ENCODE data around the gene TCF7L2.

TCF7L2 gene

GRCh38 chr10:113132591-113133121 is 182.6 kb downstream of the TCF7L2 start:
- Histone ChIP-seq H3K4me2 (ENCODE audit: low read length, poor library complexity, severe bottlenecking) (no peak overlapping the region), H4K91ac (ENCODE audit: low read length) (peak overlapping the region; percentile 7), H3K23ac (ENCODE audit: low read length in 2 of 2) (peak overlapping the region in 1 of 2 experiments; percentile 42), H3K4me1 (ENCODE audit: control insufficient read depth, insufficient read depth, low read depth, low read length) (peaks cover 22% of the 10 kb centered on the region), H3K36me3 (ENCODE audit: control insufficient read depth in 1 of 2, insufficient read depth in 2 of 2, low read depth in 1 of 2, low read length in 2 of 2) (no peaks in the 10 kb centered on the region), H2BK15ac (ENCODE audit: low read depth, poor library complexity, severe bottlenecking) (no peak overlapping the region), H3K79me1 (replicated peaks; ENCODE audit: low read length, poor library complexity, severe bottlenecking) (peaks cover 33% of the 10 kb centered on the region), H2AK5ac (ENCODE audit: low read length, severe bottlenecking) (peak overlapping the region; percentile 13), H3K14ac (ENCODE audit: low read length in 2 of 2) (no peak overlapping the region), H3K27ac (ENCODE audit: low read length, poor library complexity, severe bottlenecking) (peak overlapping the region; percentile 61), H2BK120ac (ENCODE audit: low read depth, low read length) (peak overlapping the region; percentile 76), H3K4ac (ENCODE audit: low read depth in 1 of 2, low read length in 2 of 2) (peak overlapping the region in 1 of 2 experiments; percentile 17), H3K27me3 (ENCODE audit: control insufficient read depth in 1 of 2, insufficient read depth in 1 of 2, low read length in 2 of 2) (no peaks in the 10 kb centered on the region), H3K4me3 (ENCODE audit: insufficient read depth in 1 of 2, low read depth in 1 of 2, low read length in 2 of 2) (peak overlapping the region in 1 of 2 experiments; percentile 58), H3K9ac (ENCODE audit: low read length) (peak overlapping the region; percentile 88), H2BK12ac (ENCODE audit: low read length in 2 of 2) (peak overlapping the region in 1 of 2 experiments; percentile 11), H3K18ac (ENCODE audit: low read depth in 1 of 2, low read length in 2 of 2) (peak overlapping the region; percentile 19 to 61), H2AFZ (ENCODE audit: low read depth, low read length) (no peak overlapping the region), H3K9me3 (ENCODE audit: control insufficient read depth, low read length) (no peaks in the 10 kb centered on the region), H4K8ac (ENCODE audit: low read length) (peak overlapping the region; percentile 52), H2BK5ac (ENCODE audit: low read depth, low read length, poor library complexity, severe bottlenecking) (no peak overlapping the region)
- peak; percentile 70 for DNase-seq
- 4% methylated on average over 7 of the region's 11 CpGs for WGBS

- no peak overlapping the region for H2AK5ac ChIP-seq (ENCODE audit: low read length, severe bottlenecking)
- H3K79me1 ChIP-seq (replicated peaks; ENCODE audit: low read length, poor library complexity, severe bottlenecking) = peaks cover 38% of the 10 kb centered on the region
- peak overlapping the region; percentile 57 to 65 for H3K4ac ChIP-seq (ENCODE audit: low read depth in 1 of 2, low read length in 2 of 2)
- no peak overlapping the region for H3K23ac ChIP-seq (ENCODE audit: low read length in 2 of 2)
- peak overlapping the region; percentile 86 to 95 for H3K18ac ChIP-seq (ENCODE audit: low read depth in 1 of 2, low read length in 2 of 2)
- peak overlapping the region; percentile 61 for H3K27ac ChIP-seq (ENCODE audit: low read length, poor library complexity, severe bottlenecking)
- H2BK5ac ChIP-seq (ENCODE audit: low read depth, low read length, poor library complexity, severe bottlenecking) = no peak overlapping the region
- no peaks in the 10 kb centered on the region for H3K27me3 ChIP-seq (ENCODE audit: control insufficient read depth in 1 of 2, insufficient read depth in 1 of 2, low read length in 2 of 2)
- H4K91ac ChIP-seq (ENCODE audit: low read length) = no peak overlapping the region
- WGBS = 59% methylated on average over 9 of the region's 10 CpGs
- H3K14ac ChIP-seq (ENCODE audit: low read length in 2 of 2) = no peak overlapping the region
- H3K9me3 ChIP-seq (ENCODE audit: control insufficient read depth, low read length) = no peaks in the 10 kb centered on the region
- H2BK12ac ChIP-seq (ENCODE audit: low read length in 2 of 2) = peak overlapping the region; percentile 28 to 94
- H2BK15ac ChIP-seq (ENCODE audit: low read depth, poor library complexity, severe bottlenecking) = no peak overlapping the region
- DNase-seq = peak; percentile 71
- peaks cover 22% of the 10 kb centered on the region for H3K4me1 ChIP-seq (ENCODE audit: control insufficient read depth, insufficient read depth, low read depth, low read length)
- no peak overlapping the region for H4K8ac ChIP-seq (ENCODE audit: low read length)
- no peaks in the 10 kb centered on the region for H3K36me3 ChIP-seq (ENCODE audit: control insufficient read depth in 1 of 2, insufficient read depth in 2 of 2, low read depth in 1 of 2, low read length in 2 of 2)
- peak overlapping the region; percentile 88 for H3K9ac ChIP-seq (ENCODE audit: low read length)
- H3K4me3 ChIP-seq (ENCODE audit: insufficient read depth in 1 of 2, low read depth in 1 of 2, low read length in 2 of 2) = peak overlapping the region in 1 of 2 experiments; percentile 58
- H2BK120ac ChIP-seq (ENCODE audit: low read depth, low read length) = peak overlapping the region; percentile 76
- no peak overlapping the region for H2AFZ ChIP-seq (ENCODE audit: low read depth, low read length)
- H3K4me2 ChIP-seq (ENCODE audit: low read length, poor library complexity, severe bottlenecking) = no peak overlapping the region
Measured at GRCh38 chr10:113133497-113134115, 183.6 kb downstream of the TCF7L2 start.

GRCh38 chr10:113135025-113135424 is 185.0 kb downstream of the TCF7L2 start:
- Histone ChIP-seq H4K91ac (ENCODE audit: low read length) (no peak overlapping the region), H2BK15ac (ENCODE audit: low read depth, poor library complexity, severe bottlenecking) (no peak overlapping the region), H2BK5ac (ENCODE audit: low read depth, low read length, poor library complexity, severe bottlenecking) (no peak overlapping the region), H3K27ac (ENCODE audit: low read length, poor library complexity, severe bottlenecking) (no peak overlapping the region), H2BK12ac (ENCODE audit: low read length in 2 of 2) (no peak overlapping the region), H3K23ac (ENCODE audit: low read length in 2 of 2) (no peak overlapping the region), H3K18ac (ENCODE audit: low read depth in 1 of 2, low read length in 2 of 2) (no peak overlapping the region), H3K27me3 (ENCODE audit: control insufficient read depth in 1 of 2, insufficient read depth in 1 of 2, low read length in 2 of 2) (no peaks in the 10 kb centered on the region), H2AK5ac (ENCODE audit: low read length, severe bottlenecking) (no peak overlapping the region), H3K4me2 (ENCODE audit: low read length, poor library complexity, severe bottlenecking) (no peak overlapping the region), H3K14ac (ENCODE audit: low read length in 2 of 2) (no peak overlapping the region), H3K4me3 (ENCODE audit: insufficient read depth in 1 of 2, low read depth in 1 of 2, low read length in 2 of 2) (no peak overlapping the region), H2BK120ac (ENCODE audit: low read depth, low read length) (peak overlapping the region; percentile 23), H3K4me1 (ENCODE audit: control insufficient read depth, insufficient read depth, low read depth, low read length) (peaks cover 17% of the 10 kb centered on the region), H3K79me1 (replicated peaks; ENCODE audit: low read length, poor library complexity, severe bottlenecking) (peaks cover 41% of the 10 kb centered on the region), H3K9ac (ENCODE audit: low read length) (no peak overlapping the region), H4K8ac (ENCODE audit: low read length) (no peak overlapping the region), H3K4ac (ENCODE audit: low read depth in 1 of 2, low read length in 2 of 2) (no peak overlapping the region), H3K9me3 (ENCODE audit: control insufficient read depth, low read length) (no peaks in the 10 kb centered on the region), H2AFZ (ENCODE audit: low read depth, low read length) (no peak overlapping the region), H3K36me3 (ENCODE audit: control insufficient read depth in 1 of 2, insufficient read depth in 2 of 2, low read depth in 1 of 2, low read length in 2 of 2) (no peaks in the 10 kb centered on the region)
- no peak for DNase-seq
- 90% methylated on average over 5 of the region's 9 CpGs for WGBS

- H4K91ac ChIP-seq (ENCODE audit: low read length) = no peak overlapping the region
- H3K36me3 ChIP-seq (ENCODE audit: control insufficient read depth in 1 of 2, insufficient read depth in 2 of 2, low read depth in 1 of 2, low read length in 2 of 2) = peaks cover 17 to 20% of the 10 kb centered on the region in 2 experiments
- no peaks in the 10 kb centered on the region for H3K27me3 ChIP-seq (ENCODE audit: control insufficient read depth in 1 of 2, insufficient read depth in 1 of 2, low read length in 2 of 2)
- peaks cover 56% of the 10 kb centered on the region for H3K79me1 ChIP-seq (replicated peaks; ENCODE audit: low read length, poor library complexity, severe bottlenecking)
- no peak overlapping the region for H2AFZ ChIP-seq (ENCODE audit: low read depth, low read length)
- 100% methylated on average over 1 of the region's 3 CpGs for WGBS
- no peak overlapping the region for H3K18ac ChIP-seq (ENCODE audit: low read depth in 1 of 2, low read length in 2 of 2)
- no peak overlapping the region for H3K9ac ChIP-seq (ENCODE audit: low read length)
- no peak overlapping the region for H3K27ac ChIP-seq (ENCODE audit: low read length, poor library complexity, severe bottlenecking)
- H4K8ac ChIP-seq (ENCODE audit: low read length) = no peak overlapping the region
- no peak overlapping the region for H2BK120ac ChIP-seq (ENCODE audit: low read depth, low read length)
- no peak for DNase-seq
- H2BK15ac ChIP-seq (ENCODE audit: low read depth, poor library complexity, severe bottlenecking) = no peak overlapping the region
- no peaks in the 10 kb centered on the region for H3K9me3 ChIP-seq (ENCODE audit: control insufficient read depth, low read length)
- no peak overlapping the region for H3K4ac ChIP-seq (ENCODE audit: low read depth in 1 of 2, low read length in 2 of 2)
- no peak overlapping the region for H3K4me2 ChIP-seq (ENCODE audit: low read length, poor library complexity, severe bottlenecking)
- peaks cover 15% of the 10 kb centered on the region for H3K4me1 ChIP-seq (ENCODE audit: control insufficient read depth, insufficient read depth, low read depth, low read length)
- H2BK5ac ChIP-seq (ENCODE audit: low read depth, low read length, poor library complexity, severe bottlenecking) = no peak overlapping the region
- no peak overlapping the region for H2BK12ac ChIP-seq (ENCODE audit: low read length in 2 of 2)
- no peak overlapping the region for H3K23ac ChIP-seq (ENCODE audit: low read length in 2 of 2)
- H3K14ac ChIP-seq (ENCODE audit: low read length in 2 of 2) = no peak overlapping the region
- H3K4me3 ChIP-seq (ENCODE audit: insufficient read depth in 1 of 2, low read depth in 1 of 2, low read length in 2 of 2) = no peak overlapping the region
- H2AK5ac ChIP-seq (ENCODE audit: low read length, severe bottlenecking) = no peak overlapping the region
Measured at GRCh38 chr10:113137941-113138685, 188.1 kb downstream of the TCF7L2 start.
